ENCODE results near the gene VN1R2. TPM values are rescaled to one million over a fixed set of nuclear protein-coding genes. Genes with fewer than 3 reads are reported as not detected.
"Not testable (repeated sequence)": the region's sequence is repeated elsewhere in the genome, so short reads cannot be mapped to it uniquely, and the experiment has no call there.

The VN1R2 gene, protein sequence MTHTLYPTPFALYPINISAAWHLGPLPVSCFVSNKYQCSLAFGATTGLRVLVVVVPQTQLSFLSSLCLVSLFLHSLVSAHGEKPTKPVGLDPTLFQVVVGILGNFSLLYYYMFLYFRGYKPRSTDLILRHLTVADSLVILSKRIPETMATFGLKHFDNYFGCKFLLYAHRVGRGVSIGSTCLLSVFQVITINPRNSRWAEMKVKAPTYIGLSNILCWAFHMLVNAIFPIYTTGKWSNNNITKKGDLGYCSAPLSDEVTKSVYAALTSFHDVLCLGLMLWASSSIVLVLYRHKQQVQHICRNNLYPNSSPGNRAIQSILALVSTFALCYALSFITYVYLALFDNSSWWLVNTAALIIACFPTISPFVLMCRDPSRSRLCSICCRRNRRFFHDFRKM
- not detected for total RNA-seq

DNA sequence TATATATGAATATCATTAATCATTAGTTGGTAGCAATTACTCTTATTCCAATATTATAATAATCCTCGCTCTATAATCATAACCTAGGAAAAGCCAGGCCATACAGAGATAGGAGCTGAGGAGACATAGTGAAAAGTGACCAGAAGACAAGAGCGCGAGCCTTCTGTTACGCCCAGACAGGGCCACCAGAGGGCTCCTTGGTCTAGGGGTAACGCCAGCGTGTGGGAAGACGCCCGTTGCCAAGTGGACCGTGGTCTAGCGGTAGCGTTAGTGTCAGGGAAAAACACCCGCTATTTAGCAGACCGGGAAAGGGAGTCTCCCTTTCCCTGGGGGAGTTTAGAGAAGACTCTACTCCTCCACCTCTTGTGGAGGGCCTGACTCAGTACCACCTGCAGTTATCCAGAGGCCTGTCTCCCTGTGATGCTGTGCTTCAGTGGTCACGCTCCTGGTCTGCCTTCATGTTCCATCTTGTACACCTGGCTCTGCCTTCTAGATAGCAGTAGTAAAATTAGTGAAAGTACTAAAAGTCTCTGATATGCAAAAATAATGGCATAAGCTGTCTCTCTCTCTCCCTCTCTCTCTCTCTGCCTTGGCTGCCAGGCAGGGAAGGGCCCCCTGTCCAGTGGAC lies at the start of gene VN1R2:
TSS of gene VN1R2 (plus strand) at position 578 of the 628 bp plus-strand sequence. CDS start 84 bp downstream, outside the sequence.
- DNase-seq; H3K27me3 ChIP-seq; H3K4me3 ChIP-seq; H3K27ac ChIP-seq; intact Hi-C loops (cut with DNase I); H3K36me3 ChIP-seq: not testable (repeated sequence)
- 56 to 57% methylated on average over 14 of the region's 14 CpGs for WGBS, 2 donors
- Histone ChIP-seq H3K4me1 (peaks cover 0 to 21% (median 5%) of the 10 kb centered on the region in 3 donors), H3K9me3 (peaks cover 0 to 38% (median 0%) of the 10 kb centered on the region in 3 donors)

DNA sequence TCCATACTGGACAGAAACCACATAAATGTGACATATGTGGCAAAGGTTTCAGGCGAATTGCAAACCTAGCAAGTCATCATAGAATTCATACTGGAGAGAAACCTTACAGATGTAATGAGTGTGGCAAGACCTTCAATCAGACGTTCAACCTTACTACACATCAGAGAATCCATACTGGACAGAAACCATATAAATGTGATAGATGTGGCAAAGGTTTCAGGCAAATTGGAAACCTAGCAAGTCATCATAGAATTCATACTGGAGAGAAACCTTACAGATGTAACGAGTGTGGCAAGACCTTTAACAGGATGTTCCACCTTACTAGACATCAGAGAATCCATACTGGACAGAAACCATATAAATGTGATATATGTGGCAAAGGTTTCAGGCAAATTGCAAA lies 46.5 kb upstream of the VN1R2 start:
- H3K4me3 ChIP-seq; H3K4me1 ChIP-seq; H3K27ac ChIP-seq; H3K27me3 ChIP-seq; intact Hi-C loops (cut with DNase I); DNase-seq: not testable (repeated sequence)
- Histone ChIP-seq H3K36me3 (peaks cover 0 to 50% (median 19%) of the 10 kb centered on the region in 3 donors), H3K9me3 (peaks cover 39 to 100% (median 88%) of the 10 kb centered on the region in 3 donors)
- 73 to 75% methylated on average over 3 of the region's 3 CpGs for WGBS, 2 donors

DNA sequence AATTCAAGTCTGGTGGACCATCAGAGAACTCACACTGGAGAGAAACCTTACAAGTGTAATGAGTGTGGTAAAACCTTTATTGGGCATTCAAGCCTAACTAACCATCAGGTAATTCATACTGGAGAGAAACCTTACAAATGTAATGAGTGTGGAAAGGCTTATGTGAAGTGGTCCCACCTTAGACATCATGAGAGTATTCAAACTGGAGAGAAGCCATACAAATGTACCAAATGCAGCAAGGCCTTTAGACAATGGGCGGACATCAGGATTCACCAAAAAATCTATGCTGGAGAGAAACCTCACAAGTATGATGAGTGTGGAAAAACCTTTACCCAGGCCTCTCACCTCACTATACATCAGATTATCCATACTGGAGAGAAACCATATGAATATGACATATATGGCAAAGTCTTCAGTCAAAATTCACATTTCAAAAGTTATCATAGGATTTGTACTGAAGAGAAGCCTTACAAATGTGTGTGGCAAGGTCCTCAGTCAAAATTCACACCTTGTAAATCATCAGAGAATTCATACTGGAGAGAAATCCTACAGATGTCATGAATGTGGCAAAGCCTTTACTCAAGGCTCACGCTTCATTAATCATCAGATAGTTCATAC lies 45.3 kb upstream of the VN1R2 start:
- TF ChIP-seq, protein P1, sequence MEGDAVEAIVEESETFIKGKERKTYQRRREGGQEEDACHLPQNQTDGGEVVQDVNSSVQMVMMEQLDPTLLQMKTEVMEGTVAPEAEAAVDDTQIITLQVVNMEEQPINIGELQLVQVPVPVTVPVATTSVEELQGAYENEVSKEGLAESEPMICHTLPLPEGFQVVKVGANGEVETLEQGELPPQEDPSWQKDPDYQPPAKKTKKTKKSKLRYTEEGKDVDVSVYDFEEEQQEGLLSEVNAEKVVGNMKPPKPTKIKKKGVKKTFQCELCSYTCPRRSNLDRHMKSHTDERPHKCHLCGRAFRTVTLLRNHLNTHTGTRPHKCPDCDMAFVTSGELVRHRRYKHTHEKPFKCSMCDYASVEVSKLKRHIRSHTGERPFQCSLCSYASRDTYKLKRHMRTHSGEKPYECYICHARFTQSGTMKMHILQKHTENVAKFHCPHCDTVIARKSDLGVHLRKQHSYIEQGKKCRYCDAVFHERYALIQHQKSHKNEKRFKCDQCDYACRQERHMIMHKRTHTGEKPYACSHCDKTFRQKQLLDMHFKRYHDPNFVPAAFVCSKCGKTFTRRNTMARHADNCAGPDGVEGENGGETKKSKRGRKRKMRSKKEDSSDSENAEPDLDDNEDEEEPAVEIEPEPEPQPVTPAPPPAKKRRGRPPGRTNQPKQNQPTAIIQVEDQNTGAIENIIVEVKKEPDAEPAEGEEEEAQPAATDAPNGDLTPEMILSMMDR (IDR thresholded peaks at IDR 0.05) = no peak
- no peak for TF ChIP-seq POLR2A (IDR thresholded peaks at IDR 0.05)
- 89 to 94% methylated on average over 2 of the region's 2 CpGs for WGBS, 2 donors
- H3K27me3 ChIP-seq = no peaks in the 10 kb centered on the region
- peaks cover 39 to 100% (median 98%) of the 10 kb centered on the region in 3 donors for H3K9me3 ChIP-seq
- no peaks in the 10 kb centered on the region for H3K4me1 ChIP-seq
- no peak overlapping the region for H3K4me3 ChIP-seq
- peaks cover 0 to 37% (median 19%) of the 10 kb centered on the region in 3 donors for H3K36me3 ChIP-seq
- no peak overlapping the region for H3K27ac ChIP-seq
- intact Hi-C loops (cut with DNase I) = no loop called here
- DNase-seq = no peak

DNA sequence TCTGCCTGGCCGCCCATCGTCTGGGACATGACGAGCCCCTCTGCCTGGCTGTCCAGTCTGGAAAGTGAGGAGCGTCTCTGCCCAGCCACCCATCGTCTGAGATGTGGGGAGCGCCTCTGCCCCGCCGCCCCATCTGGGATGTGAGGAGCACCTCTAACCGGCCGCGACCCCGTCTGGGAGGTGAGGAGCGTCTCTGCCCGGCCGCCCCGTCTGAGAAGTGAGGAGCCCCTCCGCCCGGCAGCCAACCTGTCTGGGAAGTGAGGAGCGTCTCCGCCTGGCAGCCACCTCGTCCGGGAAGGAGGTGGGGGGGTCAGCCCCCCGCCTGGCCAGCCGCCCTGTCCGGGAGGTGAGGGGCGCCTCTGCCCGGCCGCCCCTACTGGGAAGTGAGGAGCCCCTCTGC lies 35.4 kb upstream of the VN1R2 start:
- DNase-seq; H3K27ac ChIP-seq; H3K36me3 ChIP-seq; H3K4me3 ChIP-seq; H3K4me1 ChIP-seq; H3K27me3 ChIP-seq; intact Hi-C loops (cut with DNase I): not testable (repeated sequence)
- H3K9me3 ChIP-seq = peaks cover 0 to 88% (median 58%) of the 10 kb centered on the region in 3 donors
- no CpG with 5 or more reads among the region's 28 CpGs for WGBS, 2 donors

DNA sequence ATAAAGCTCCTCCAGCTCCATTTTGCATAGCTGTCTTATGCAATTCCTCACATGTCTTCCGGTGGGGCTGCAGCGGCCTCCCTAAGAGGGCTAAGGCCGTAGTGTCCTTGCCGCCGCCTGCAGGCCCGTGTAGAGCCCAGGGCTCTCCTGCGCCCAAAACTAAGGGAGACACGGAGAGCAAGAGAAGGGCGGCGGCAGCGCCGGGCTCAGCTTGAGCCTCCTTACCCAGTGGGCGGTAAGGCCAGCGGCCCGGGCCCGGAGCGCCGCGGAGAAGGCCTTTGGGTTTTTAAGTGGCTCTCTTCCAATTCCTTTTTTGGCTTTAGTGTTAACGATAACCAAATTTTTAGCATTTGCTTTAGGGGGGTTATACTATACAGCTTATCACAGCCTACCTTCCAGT lies 33.5 kb upstream of the VN1R2 start:
- TF ChIP-seq POLR2A (IDR thresholded peaks at IDR 0.05) = no peak
- TF ChIP-seq, protein P1 (IDR thresholded peaks at IDR 0.05) = no peak
- intact Hi-C loops (cut with DNase I) = no loop called here
- Histone ChIP-seq H3K36me3 (no peaks in the 10 kb centered on the region), H3K4me1 (no peaks in the 10 kb centered on the region), H3K9me3 (peaks cover 0 to 88% (median 60%) of the 10 kb centered on the region in 3 donors), H3K27ac (no peak overlapping the region), H3K4me3 (no peak overlapping the region), H3K27me3 (no peaks in the 10 kb centered on the region)
- DNase-seq = no peak
- whole genome bisulfite sequencing, 2 donors = 94 to 95% methylated on average over 7 to 14 of the region's 20 CpGs

DNA sequence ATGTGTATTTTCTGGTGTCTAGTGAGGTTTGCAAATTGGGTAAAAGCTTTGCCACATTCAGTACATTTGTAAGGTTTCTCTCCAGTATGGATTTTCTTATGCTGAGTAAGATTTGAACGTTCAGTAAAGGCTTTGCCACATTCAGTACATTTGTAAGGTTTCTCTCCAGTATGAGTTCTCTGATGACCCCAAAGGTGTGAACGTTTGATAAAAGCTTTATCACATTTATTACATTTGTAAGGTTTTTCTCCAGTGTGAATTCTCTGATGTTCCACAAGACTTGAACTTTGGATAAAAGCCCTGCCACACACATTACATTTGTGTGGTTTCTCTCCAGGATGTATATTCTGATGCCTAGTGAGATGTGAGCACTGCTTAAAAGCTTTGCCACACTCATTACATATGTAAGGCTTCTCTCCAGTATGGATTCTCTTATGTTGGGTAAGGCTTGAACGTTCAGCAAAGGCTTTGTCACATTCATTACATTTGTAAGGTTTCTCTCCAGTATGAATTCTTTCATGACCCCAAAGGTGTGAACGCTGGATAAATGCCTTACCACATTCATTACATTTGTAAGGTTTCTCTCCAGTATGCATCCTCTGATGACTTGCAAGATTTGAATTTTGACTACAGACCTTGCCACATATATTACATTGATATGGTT lies 20.8 kb upstream of the VN1R2 start:
- H3K36me3 ChIP-seq = peaks cover 2 to 55% (median 5%) of the 10 kb centered on the region in 3 donors
- no peak for DNase-seq
- no peak overlapping the region for H3K27ac ChIP-seq
- WGBS, 2 donors = 81 to 85% methylated on average over 4 of the region's 4 CpGs
- no peak for TF ChIP-seq POLR2A (IDR thresholded peaks at IDR 0.05)
- TF ChIP-seq, protein P1 (IDR thresholded peaks at IDR 0.05) = no peak
- intact Hi-C loops (cut with DNase I) = no loop called here
- H3K4me3 ChIP-seq = no peak overlapping the region
- peaks cover 0 to 100% (median 93%) of the 10 kb centered on the region in 3 donors for H3K9me3 ChIP-seq
- H3K27me3 ChIP-seq = no peaks in the 10 kb centered on the region
- H3K4me1 ChIP-seq = no peaks in the 10 kb centered on the region

All from esophagus squamous epithelium (tissue), 5 donors.